SH-SY5Y (cell line): ENCODE measurements around the gene NKIRAS1.

Source experiments
- GATA2 ChIP-seq: IDR thresholded peaks from 2 replicates; pipeline ENCODE4 v1.6.1; 2011; ENCODE audit warnings: mild to moderate bottlenecking, low read depth, low read length
- GATA3 ChIP-seq: IDR thresholded peaks from 2 replicates; pipeline ENCODE4 v1.6.1; 2011; ENCODE audit warnings: low read depth, mild to moderate bottlenecking, low read length, moderate library complexity

Gene NKIRAS1

GRCh38 chr3:23869977-23870662 lies 46.7 kb downstream of the NKIRAS1 start:
- no peak for TF ChIP-seq GATA3
- no peak for TF ChIP-seq GATA2

GRCh38 chr3:23867838-23868237 lies 49.0 kb downstream of the NKIRAS1 start:
- TF ChIP-seq GATA3 (no peak), GATA2 (no peak)

GRCh38 chr3:23867400-23867799 lies 49.4 kb downstream of the NKIRAS1 start:
- no peak for TF ChIP-seq GATA3
- TF ChIP-seq GATA2: no peak

GRCh38 chr3:23865595-23866396 lies 51.0 kb downstream of the NKIRAS1 start:
- TF ChIP-seq GATA3: no peak
- TF ChIP-seq GATA2: no peak

GRCh38 chr3:23864931-23865330 lies 51.9 kb downstream of the NKIRAS1 start:
- TF ChIP-seq GATA2: no peak
- TF ChIP-seq GATA3: no peak

- no peak for TF ChIP-seq GATA2
- no peak for TF ChIP-seq GATA3
Measured at GRCh38 chr3:23863060-23863459, 53.7 kb downstream of the NKIRAS1 start.

- TF ChIP-seq GATA2 (no peak), GATA3 (no peak)
Measured at GRCh38 chr3:23861689-23862088, 55.1 kb downstream of the NKIRAS1 start.

- no peak for TF ChIP-seq GATA2
- TF ChIP-seq GATA3: no peak
Measured at GRCh38 chr3:23859839-23860382, 56.9 kb downstream of the NKIRAS1 start.

GRCh38 chr3:23859012-23859743 lies 57.6 kb downstream of the NKIRAS1 start:
- TF ChIP-seq GATA2 (no peak), GATA3 (no peak)

GRCh38 chr3:23856286-23856685 lies 60.5 kb downstream of the NKIRAS1 start:
- no peak for TF ChIP-seq GATA2
- TF ChIP-seq GATA3: no peak

- TF ChIP-seq GATA2 (no peak), GATA3 (no peak)
Measured at GRCh38 chr3:23845326-23846216, 71.2 kb downstream of the NKIRAS1 start.

GRCh38 chr3:23843869-23844268 lies 72.9 kb downstream of the NKIRAS1 start:
- TF ChIP-seq GATA2: no peak
- no peak for TF ChIP-seq GATA3
